GM19351 (cell line): Measurements from ENCODE around the gene MFSD12.
"Not testable (repeated sequence)": the region's sequence is repeated elsewhere in the genome, so short reads cannot be mapped to it uniquely, and the experiment has no call there.

Source experiments
- ATAC-seq: cut with Tn5 transposase; IDR thresholded peaks from one replicate; pipeline ENCODE4 v1.9.1; 2021; ENCODE audit warnings: mild to moderate bottlenecking, moderate library complexity; ENCODE audit not compliant: unreplicated experiment

Gene MFSD12

DNA sequence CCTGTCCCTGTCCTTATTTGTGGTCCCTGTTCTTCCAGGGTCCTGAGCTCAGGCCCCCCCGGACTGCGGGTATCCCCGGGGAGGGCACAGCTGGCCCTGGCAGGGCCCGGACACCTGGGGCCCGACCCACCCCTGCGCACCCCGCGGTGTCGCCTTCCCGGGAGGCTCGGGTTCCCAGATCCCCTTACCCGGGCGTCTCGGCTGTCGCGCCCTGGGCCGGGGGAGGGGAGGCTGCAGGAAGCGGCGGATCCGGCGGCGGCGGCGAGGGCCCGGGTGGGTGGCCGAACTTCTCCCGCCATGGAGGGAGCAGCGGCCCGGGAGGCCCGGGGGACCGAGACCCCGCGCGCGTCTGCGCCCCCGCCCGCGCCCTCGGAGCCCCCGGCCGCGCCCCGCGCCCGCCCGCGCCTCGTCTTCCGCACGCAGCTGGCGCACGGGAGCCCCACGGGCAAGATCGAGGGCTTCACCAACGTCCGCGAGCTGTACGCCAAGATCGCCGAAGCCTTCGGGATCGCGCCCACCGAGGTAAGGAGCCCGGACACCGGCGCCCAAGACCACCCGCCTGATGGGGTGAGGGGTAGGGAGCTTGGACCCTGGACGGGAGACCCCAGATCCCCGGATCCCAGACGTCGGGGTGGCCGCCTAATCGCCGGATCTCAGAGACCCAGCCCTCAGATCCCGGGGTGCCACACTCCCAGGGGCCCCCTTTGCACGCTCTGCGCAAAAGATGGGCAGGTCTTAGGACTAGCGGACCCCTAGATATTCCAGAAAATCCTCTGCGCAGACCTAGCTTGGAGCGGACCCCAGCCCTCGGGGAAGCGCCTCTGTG, 28.1 kb upstream of the MFSD12 start, which contains the start of gene GIPC3:
Gene GIPC3, plus strand, starts transcription at position 178 of the 826 bp plus-strand sequence. Its CDS starts 120 bp downstream, at position 298.
- ATAC-seq: no peak

DNA sequence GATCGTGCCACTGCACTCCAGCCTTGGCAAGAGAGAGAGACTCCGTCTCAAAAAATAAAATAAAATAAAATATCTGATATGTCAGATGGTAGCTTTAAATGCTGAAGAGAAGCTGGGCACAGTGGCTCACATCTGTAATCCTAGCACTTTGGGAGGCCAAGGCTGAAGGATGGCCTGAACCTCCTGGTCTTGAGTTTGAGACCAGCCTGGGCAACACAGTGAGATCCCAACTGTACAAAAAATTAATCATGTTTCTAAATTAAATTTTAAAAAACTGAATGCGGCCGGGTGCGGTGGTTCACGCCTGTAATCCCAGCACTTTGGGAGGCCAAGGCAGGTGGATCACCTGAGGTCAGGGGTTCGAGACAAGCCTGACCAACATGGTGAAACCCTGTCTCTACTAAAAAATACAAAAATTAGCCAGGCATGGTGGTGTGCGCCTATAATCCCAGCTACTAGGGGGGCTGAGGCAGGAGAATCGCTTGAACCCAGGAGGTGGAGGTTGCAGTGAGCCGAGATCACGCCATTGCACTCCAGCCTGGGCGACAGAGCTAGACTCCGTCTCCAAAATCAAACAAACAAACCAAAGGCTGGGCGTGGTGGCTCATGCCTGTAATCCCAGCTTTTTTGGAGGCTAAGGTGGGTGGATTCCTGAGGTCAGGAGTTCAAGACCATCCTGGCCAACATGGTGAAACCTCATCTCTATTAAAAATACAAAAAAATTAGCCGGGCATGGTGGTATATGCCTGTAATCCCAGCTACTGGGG, 26.8 kb upstream of the MFSD12 start:
- ATAC-seq: not testable (repeated sequence)

DNA sequence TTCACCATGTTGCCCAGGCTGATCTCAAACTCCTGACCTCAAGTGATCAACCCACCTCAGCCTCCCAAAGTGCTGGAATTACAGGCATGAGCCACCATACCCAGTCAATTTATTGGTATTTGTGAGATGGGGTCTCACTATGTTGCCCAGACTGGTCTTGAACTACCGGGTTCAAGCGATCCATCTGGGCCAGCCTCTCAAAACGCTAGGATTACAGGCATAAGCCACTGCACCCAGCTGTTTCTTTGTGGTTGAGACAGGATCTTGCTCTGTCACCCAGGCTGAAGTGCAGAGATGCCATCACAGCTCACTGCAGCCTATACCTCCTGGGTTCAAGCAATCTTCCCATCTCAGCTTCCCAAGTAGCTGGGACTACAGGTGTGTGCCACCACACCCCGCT, 24.4 kb upstream of the MFSD12 start:
- not testable (repeated sequence) for ATAC-seq

DNA sequence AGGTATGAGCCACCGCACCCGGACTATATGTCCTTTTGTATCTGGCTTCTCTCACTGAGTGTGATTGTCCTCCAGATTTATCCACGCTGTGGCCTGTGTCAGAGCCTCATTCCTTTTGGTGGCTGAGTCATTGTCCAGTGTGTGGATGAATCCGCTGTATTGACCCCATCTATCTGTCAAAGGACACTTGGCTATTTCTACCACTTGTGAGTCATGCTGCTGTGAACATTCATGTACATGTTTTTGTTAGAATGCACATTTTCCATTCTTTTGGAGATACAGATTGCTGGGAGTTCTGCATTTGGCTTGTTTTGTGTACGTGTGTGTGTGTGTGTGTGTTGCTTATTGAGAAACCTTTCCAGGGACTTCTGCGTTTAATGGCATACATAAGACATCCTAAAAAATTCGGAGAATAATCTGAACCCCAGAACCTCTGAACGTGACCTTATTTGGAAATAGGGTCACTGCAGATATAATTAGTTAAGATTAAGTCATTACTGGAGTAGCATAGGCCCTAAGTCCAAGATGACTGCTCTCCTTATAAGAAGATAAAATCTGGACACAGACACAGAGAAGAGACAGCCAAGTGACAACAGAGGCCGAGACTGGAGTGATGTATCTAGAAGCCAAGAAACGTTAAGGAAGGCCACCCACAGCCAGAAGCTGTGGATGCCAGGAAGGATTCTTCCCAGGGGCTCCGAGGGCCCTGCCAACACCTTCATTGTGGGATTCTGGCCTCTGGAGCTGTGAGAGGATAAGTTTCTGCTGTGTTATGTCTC, 23.0 kb upstream of the MFSD12 start:
- ATAC-seq: no peak

DNA sequence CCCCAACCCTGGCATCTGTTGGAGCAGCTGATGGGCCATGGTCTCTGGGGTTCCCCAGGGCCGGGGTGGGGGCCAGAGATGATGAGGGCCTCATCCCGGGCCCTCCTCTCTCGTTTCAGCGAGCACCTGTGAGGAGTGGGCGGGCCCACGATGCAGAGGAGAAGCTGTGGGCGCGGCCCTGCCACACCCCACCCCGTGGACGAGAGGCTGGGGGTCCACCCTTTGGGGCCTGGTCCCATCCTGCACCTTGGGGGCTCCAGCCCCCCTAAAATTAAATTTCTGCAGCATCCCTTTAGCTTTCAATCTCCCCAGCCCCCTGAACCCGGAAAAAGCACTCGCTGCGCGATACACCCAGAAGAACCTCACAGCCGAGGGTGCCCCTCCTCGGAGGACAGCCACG, 21.0 kb upstream of the MFSD12 start:
- no peak for ATAC-seq

DNA sequence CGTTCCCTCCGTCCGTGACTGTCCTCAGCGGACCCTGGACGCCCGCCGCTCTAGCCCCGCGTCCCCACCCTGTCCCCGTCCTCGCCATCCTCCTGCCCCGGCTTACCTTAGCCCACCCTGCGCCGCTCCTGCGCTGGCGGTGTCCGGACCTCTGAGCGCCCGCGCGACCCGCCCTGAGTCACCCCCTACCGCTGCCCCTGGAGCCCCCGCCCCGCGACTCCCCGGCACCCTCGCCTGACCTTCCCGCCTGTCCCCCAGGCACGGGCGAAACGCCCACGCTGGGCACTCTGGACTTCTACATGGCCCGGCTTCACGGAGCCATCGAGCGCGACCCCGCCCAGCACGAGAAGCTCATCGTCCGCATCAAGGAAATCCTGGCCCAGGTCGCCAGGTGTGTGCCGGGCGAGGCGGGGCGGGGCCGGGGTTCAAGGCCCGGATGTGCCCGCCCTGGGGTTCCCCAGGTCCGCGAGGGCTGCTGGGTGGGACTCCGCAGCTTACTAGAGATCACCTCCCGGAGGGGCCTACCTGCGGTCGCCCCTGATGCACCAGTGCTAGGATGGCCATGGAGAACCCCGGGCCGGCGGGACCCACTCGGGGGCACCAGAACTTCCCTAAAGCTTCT, 20.4 kb upstream of the MFSD12 start:
- ATAC-seq: no peak

DNA sequence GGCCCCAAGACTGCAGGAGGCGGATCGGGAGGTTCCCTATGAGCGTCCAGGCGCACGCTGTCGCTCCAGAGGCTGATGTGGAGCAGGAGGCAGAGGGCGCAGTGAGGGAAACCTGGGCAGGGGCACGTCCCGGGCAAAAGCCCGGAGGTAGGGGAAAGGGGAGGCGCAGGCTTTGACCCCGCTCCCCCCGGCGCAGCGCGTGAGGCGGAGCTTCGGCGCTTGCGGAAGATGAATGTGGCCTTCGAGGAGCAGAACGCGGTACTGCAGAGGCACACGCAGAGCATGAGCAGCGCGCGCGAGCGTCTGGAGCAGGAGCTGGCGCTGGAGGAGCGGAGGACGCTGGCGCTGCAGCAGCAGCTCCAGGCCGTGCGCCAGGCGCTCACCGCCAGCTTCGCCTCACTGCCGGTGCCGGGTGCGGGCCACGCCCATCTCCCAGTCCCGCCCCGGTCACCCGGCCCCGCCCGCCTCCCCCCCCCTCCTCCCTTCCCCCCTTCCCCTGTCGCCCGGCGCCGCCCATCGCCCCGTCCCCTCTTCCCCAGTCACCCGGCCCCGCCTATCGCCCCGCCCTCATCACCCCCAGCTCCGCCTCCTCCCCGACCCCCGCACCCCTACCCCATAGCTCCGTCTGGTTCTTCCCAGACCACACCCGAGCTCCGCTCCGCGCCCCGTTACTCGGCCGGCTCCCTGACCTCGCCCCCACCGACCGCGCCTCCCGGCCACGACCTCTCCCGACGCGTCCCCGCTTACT, 19.5 kb upstream of the MFSD12 start:
- ATAC-seq: no peak

DNA sequence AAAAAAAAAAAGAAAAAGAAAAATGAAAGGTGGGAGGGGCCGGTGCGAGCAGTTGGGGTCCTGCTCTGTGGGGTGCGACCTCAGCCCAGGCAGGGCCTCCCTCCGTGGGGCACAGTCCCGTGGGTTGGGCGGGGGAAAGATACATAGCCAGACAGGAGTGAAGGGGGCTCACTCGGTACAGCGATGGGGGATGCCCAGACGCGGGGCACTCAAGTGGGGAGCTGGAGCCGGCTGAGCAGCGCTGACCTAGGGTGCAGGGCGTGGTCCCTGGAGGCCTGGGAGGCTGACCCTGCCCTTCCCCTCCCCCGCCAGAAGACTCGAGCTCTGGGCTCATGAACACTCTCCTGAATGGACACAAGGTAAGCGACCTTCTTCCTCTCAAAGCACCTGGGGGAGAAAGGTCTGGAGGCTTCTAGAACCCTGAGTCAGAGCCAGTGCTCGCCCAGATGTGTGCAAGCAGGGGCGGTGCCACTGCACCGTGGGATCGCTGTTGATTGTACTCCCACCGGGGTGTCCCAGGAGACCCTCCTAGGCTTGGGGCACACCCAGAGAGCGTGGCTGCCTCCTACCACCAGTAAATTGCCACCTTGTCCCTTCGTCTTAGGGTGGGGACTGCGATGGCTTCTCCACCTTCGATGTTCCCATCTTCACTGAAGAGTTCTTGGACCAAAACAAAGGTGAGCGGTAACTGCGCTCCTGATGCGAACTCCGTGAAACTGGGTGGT, 18.7 kb upstream of the MFSD12 start:
- ATAC-seq: no peak

DNA sequence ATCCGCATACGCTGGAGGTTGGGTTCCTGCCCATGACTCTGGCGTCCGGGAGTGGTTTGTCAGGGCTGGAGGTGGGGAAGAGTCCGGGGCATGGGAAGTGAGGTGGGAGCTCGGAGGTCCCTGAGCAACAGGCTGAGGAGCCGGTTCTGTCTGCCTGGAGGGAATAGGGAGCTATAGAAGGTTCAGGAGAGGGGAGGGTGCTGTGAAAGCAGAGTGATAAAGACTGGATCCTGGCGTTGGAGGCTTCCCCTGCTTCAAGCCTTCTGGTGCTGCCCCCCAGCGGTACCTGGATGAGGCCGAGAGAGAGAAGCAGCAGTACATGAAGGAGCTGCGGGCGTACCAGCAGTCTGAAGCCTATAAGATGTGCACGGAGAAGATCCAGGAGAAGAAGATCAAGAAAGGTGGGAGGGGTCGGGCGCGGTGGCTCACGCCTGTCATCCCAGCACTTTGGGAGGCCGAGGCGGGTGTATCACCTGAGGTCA, 17.9 kb upstream of the MFSD12 start:
- no peak for ATAC-seq

DNA sequence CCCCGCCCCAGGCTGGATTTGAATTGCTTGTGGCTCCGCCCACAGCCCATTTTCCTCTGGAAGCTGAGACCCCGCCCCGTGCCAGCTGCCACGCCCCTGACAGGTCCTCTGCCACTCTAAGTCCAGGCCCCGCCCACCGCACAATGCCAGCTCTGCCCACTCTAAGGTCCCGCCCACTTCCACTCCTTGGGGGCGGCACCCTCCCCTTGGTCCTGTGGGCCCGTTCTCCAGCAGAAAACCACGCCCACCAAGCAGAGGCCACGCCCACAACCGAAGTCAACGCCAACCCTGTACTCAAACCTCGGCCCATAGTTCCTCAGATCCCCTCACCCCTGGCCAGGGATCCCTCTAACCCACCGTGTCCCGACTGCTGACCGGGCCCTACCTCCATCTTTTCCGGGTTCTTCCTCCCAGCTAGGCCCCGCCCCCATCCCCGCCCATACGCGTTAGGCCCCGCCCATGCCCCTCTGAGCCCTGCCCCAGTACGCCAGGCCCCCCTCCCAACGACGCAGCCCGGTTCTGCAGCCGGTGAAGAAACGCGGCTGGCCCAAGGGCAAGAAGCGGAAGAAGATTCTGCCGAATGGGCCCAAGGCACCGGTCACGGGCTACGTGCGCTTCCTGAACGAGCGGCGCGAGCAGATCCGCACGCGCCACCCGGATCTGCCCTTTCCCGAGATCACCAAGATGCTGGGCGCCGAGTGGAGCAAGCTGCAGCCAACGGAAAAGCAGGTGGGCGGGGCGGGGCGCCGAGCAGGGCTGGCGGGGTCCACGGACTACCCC, 16.7 kb upstream of the MFSD12 start:
- no peak for ATAC-seq

DNA sequence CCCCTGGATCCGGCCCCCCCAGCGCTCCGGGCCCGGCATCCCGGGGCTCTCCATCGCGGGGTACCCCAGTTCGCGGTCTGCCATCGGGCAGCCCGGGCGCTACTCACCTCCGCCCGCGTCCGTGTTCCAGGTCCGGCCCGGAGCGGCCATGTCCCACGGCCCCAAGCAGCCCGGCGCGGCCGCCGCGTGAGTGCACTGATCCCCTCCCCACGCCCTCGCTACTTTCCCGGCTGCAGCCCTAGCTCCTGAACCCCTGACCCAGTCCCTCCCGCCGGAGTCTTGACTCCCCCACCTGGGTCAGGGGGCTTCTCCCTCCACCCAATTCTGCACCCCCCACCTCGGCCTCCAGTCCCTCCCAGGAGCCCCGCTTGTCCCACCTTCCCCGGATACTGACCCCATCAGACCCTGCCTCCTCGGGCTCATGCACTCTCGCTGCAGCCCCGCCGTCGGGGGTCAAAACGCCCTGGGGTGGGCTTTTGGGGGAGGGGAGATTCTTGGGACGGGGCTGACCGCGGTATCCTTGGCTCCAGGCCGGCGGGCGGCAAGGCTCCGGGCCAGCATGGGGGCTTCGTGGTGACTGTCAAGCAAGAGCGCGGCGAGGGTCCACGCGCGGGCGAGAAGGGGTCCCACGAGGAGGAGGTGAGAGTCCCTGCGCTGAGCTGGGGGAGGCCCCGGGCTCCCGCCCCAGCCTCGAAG, 15.9 kb upstream of the MFSD12 start:
- no peak for ATAC-seq

DNA sequence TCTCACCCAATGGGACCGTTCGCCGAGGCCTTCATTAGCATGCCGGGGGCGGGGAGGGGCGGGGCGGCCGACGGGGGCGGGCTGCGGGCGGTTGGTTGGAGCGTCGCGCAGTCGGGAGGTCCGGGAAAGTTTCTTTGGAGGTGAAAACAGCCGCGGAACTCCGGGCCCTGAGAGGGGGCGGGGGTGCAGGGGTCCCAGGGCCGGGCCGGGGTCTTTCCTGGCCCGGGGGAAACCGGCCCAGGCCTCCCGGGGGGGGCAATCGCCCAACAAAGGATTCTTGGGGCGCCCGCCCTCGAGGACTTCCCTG, 15.4 kb upstream of the MFSD12 start, which contains the start of gene HMG20B:
Gene HMG20B, plus strand, starts transcription at position 90 of the 307 bp plus-strand sequence. CDS start 366 bp downstream, outside the sequence.
- no peak for ATAC-seq

DNA sequence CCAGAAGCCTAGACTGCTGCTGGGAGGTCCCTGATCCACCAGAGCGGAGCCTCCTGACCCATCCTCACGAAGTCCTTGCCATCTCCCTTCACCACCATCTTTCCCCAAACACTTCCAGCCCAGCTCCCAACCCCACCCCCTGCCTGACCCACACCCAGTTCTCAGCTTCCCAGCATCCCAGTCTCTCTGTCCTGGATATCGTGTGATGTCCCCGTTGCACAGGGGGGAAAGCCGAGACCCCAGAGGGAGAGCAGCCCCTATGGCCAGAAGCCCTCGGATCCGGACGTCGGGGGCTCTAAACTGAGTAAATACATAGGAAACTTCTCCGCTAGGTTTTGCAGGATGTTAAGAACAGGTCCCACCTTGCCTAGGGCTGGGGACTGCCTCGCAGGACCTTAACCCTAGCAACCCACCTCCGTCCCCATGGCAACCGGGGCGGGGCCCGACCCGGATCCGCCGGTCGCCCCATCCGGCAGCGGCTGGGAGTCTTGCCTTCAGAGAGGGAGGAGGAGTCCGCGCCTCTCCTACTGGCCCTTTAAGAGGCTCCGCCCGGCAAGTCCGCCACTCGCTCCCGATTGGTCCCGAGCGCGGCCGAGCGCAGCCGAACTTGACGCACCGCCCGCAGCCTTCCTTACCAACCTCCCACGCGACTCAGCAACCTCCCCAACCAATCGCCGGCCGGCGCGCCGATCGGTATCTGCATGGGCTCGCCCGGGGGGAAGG, 14.9 kb upstream of the MFSD12 start:
- ATAC-seq: peak; percentile 81

DNA sequence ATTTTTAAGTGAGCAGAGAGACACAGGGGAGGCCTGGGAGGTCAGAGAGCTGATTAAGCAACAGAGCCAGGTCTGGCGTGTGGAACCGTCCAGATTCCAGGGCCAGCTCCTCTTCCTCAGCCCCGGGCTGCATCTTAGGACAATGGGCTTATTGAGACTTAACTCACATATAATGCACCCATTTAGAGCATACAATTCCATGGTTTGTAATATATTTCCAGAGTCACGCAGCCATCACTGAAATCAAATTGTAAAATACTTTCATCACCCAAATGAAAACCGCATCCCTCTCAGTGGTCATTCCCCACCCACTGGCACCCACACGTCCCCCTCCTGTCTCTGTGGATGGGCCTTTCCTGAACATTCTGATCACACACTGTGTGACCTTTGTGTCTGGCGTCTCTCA, 13.2 kb upstream of the MFSD12 start:
- no peak for ATAC-seq

DNA sequence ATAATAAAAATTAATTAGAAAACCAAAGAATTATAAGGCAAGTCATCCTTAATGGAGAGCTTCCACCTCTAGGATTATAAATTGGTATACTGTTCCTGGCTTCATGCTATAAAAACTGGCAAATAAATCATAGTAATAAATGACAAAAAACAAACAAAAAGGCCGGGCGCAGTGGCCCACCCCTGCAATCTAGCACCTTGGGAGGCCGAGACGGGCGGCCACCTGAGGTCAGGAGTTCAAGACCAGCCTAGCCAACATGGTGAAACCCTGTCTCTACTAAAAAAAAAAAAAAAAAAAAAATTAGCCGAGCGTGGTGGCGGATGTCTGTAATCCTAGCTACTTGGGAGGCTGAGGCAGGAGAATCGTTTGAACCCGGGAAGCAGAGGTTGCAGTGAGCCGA, 12.7 kb upstream of the MFSD12 start:
- not testable (repeated sequence) for ATAC-seq

DNA sequence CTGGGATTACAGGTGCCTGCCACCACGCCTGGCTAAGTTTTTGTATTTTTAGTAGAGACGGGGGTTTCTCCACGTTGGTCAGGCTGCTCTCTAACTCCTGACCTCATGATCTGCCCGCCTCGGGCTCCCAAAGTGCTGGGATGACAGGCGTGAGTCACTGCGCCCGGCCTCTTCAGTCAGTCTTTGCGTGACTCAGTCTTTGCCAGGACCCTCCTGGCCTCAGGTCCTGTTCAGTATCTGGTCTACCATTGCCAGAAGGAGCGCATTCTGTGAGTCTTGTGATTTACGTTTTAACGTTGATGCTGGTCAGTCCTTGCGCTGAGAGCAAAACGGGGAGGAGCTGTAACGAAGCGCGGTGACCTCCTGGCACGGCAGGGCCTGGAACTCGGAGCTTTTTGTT, 7.8 kb upstream of the MFSD12 start:
- ATAC-seq: no peak
